Upper lobe of left lung (tissue), 4 donors: Measurements from ENCODE around the gene EEF1AKMT3.

Experiments used
- EP300 ChIP-seq, 4 donors: sonication (generic); formaldehyde crosslinking; IDR thresholded peaks; one replicate each; pipeline ENCODE4 v1.5.1; 2017; ENCODE audit warnings: antibody characterized with exemption in 4 of 4, control low read depth in 2 of 4
- POLR2A ChIP-seq, 4 donors: fragments of 450-650 bp; IDR thresholded peaks; one replicate each; pipeline ENCODE4 v1.5.1; 2016 to 2017; ENCODE audit warnings: antibody characterized with exemption in 4 of 4, mild to moderate bottlenecking in 2 of 4
- POLR2AphosphoS5 ChIP-seq, 2 donors: sonication (generic); formaldehyde crosslinking; IDR thresholded peaks; one replicate each; pipeline ENCODE4 v1.5.1; 2017; ENCODE audit warnings: antibody characterized with exemption in 2 of 2
- TF ChIP-seq, protein P1 (sequence below), 6 experiments: fragments of 450-650 bp in 4 of 6; fragments of 200-600 bp in 2 of 6; sonication (generic) in 2 of 6; IDR thresholded peaks; one replicate each; pipeline ENCODE4 v1.5.1; 2016 to 2019; ENCODE audit warnings: antibody characterized with exemption in 6 of 6

- TF ChIP-seq, protein P1, sequence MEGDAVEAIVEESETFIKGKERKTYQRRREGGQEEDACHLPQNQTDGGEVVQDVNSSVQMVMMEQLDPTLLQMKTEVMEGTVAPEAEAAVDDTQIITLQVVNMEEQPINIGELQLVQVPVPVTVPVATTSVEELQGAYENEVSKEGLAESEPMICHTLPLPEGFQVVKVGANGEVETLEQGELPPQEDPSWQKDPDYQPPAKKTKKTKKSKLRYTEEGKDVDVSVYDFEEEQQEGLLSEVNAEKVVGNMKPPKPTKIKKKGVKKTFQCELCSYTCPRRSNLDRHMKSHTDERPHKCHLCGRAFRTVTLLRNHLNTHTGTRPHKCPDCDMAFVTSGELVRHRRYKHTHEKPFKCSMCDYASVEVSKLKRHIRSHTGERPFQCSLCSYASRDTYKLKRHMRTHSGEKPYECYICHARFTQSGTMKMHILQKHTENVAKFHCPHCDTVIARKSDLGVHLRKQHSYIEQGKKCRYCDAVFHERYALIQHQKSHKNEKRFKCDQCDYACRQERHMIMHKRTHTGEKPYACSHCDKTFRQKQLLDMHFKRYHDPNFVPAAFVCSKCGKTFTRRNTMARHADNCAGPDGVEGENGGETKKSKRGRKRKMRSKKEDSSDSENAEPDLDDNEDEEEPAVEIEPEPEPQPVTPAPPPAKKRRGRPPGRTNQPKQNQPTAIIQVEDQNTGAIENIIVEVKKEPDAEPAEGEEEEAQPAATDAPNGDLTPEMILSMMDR (IDR thresholded peaks at IDR 0.05): no peak
- no peak for TF ChIP-seq POLR2AphosphoS5 (IDR thresholded peaks at IDR 0.05)
- TF ChIP-seq POLR2A (IDR thresholded peaks at IDR 0.05): no peak
- TF ChIP-seq EP300 (IDR thresholded peaks at IDR 0.05): no peak
Observed at GRCh38 chr12:57734591-57734990, 37.8 kb upstream of the EEF1AKMT3 start.
